ENCODE data around the gene SUMO2.
A peak's percentile ranks its signal among the peaks of the same experiment; 100 is the strongest.

Gene SUMO2

DNA sequence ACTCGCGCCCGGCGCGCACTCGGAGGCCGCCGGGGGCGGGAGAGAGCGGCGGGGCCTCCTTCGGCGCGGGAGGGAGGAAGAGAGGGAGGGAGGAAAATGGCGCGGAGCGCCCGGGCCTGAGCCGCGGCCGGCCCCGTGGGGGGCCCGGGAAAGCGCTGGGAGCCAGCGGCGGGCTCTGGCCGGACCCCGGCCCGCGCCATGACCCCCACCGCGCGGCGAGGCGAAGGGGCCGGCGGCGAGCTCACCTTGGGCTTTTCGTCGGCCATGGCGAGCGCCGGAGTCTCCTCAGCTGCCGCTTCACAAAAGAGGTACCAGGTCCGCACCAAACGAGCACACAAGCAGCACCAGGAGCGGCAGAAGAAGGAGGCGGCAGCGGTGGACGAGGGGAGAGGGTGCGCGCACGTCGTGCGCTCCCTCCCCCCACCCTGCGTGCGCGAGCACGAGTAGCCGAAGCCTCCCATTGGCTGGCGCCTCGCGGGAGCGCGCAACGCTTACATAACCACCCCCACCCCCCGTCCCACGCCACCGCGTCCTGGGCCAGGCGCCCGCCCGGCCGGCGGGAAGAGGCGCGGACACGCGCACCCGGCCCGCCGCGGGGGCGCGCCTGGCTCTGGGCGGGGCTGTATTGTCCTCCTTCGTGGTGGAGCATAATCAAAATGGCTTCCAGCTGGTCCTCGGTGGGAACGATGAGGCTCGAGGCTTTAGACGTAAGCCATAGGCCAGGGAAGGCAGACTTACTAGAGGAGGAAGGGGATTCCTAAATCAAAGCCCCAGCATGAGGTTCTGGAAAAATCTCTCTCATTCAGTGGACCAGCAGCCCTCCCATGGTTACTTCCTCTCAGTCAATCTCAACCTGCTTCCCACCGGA, at the start of gene SUMO2:
Gene SUMO2 (minus strand): TSS at position 391 of the 868 bp plus-strand sequence. CDS start 125 bp downstream, at position 266.
- peak within 1 kb of the TSS; percentile 90 for H3K4me3 ChIP-seq (ENCODE audit: low read depth, low read length)
- H3K27ac ChIP-seq: peak within 1 kb of the TSS; percentile 97
- H3K36me3 ChIP-seq (ENCODE audit: control insufficient read depth, insufficient read depth, low read length): no peaks in the 10 kb centered on the region
- no peaks in the 10 kb centered on the region for H3K4me1 ChIP-seq
- H3K4me2 ChIP-seq (ENCODE audit: low read length): peak within 1 kb of the TSS; percentile 84
- H3K27me3 ChIP-seq (ENCODE audit: control insufficient read depth, insufficient read depth, low read length): no peaks in the 10 kb centered on the region
- TF ChIP-seq, protein P1, sequence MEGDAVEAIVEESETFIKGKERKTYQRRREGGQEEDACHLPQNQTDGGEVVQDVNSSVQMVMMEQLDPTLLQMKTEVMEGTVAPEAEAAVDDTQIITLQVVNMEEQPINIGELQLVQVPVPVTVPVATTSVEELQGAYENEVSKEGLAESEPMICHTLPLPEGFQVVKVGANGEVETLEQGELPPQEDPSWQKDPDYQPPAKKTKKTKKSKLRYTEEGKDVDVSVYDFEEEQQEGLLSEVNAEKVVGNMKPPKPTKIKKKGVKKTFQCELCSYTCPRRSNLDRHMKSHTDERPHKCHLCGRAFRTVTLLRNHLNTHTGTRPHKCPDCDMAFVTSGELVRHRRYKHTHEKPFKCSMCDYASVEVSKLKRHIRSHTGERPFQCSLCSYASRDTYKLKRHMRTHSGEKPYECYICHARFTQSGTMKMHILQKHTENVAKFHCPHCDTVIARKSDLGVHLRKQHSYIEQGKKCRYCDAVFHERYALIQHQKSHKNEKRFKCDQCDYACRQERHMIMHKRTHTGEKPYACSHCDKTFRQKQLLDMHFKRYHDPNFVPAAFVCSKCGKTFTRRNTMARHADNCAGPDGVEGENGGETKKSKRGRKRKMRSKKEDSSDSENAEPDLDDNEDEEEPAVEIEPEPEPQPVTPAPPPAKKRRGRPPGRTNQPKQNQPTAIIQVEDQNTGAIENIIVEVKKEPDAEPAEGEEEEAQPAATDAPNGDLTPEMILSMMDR (IDR thresholded peaks at IDR 0.05): no peak
- no peaks in the 10 kb centered on the region for H3K9me3 ChIP-seq (ENCODE audit: control insufficient read depth, low read length)
- H2AFZ ChIP-seq: peak within 1 kb of the TSS; percentile 98
- H3K9ac ChIP-seq: peak within 1 kb of the TSS; percentile 73
- no peaks in the 10 kb centered on the region for H3K79me2 ChIP-seq

DNA sequence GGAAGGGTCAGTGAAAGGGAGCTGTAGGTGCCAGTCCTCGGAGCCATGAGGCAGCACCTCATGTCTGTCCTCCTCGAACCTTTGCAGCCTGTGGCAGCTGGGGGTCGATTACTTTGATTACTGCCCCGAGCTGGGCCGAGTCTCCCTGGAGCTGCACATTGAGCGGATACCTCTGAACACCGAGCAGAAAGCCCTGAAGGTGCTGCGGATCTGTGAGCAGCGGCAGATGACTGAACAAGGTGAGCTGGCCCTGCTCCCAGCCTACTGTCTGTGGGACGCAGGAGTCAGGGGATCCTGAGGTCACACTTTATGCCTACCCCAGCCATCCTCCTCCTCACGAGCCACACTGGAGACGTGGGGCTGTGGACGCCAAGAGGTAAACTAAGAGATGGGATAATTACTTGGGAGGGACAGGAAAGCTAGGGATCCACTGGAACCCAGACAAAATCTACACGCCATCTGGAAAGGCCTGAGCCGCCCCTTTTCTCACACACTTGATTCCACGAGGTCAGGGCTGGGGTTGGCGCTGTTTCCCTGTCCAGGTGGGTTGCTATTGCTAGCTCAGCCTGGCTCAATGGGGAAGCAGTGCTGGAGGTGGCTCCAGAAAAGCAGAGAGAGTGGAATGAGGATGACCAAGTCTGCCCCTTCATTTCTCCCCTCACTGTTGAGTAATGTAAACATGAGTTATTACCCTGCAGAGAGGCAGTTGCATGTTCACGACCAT, 49.1 kb upstream of the SUMO2 start:
- Histone ChIP-seq H3K9me3 (ENCODE audit: control insufficient read depth, low read length) (no peaks in the 10 kb centered on the region), H3K4me2 (ENCODE audit: low read length) (no peak overlapping the region), H3K4me1 (no peaks in the 10 kb centered on the region), H3K27me3 (ENCODE audit: control insufficient read depth, insufficient read depth, low read length) (no peaks in the 10 kb centered on the region), H3K9ac (no peak overlapping the region), H3K79me2 (no peaks in the 10 kb centered on the region), H3K27ac (no peak overlapping the region), H3K36me3 (ENCODE audit: control insufficient read depth, insufficient read depth, low read length) (no peaks in the 10 kb centered on the region), H3K4me3 (ENCODE audit: low read depth, low read length) (no peak overlapping the region), H2AFZ (no peak overlapping the region)
- TF ChIP-seq, protein P1 (IDR thresholded peaks at IDR 0.05): no peak

DNA sequence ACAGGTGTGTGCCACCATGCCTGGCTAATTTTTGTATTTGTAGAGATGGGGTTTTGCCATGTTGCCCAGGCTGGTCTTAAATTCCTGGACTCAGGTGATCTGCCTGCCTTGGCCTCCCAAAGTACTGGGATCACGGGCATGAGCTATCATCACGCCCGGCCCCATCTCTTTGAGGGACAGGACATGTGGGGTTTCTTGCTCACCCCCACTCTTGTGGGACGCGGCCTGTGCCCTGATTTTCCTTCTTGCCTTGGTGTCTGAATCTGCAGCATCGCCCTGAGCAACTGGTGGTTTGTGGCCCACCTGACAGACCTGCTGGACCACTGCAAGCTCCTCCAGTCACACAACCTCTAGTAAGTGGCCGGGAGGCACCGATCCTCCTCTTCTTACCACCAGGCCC, 48.3 kb upstream of the SUMO2 start:
- no peak overlapping the region for H3K27ac ChIP-seq
- H3K9ac ChIP-seq: no peak overlapping the region
- no peaks in the 10 kb centered on the region for H3K9me3 ChIP-seq (ENCODE audit: control insufficient read depth, low read length)
- no peak overlapping the region for H2AFZ ChIP-seq
- H3K4me3 ChIP-seq (ENCODE audit: low read depth, low read length): no peak overlapping the region
- H3K4me2 ChIP-seq (ENCODE audit: low read length): no peak overlapping the region
- no peaks in the 10 kb centered on the region for H3K4me1 ChIP-seq
- no peaks in the 10 kb centered on the region for H3K27me3 ChIP-seq (ENCODE audit: control insufficient read depth, insufficient read depth, low read length)
- TF ChIP-seq, protein P1 (IDR thresholded peaks at IDR 0.05): no peak
- H3K79me2 ChIP-seq: no peaks in the 10 kb centered on the region
- no peaks in the 10 kb centered on the region for H3K36me3 ChIP-seq (ENCODE audit: control insufficient read depth, insufficient read depth, low read length)

DNA sequence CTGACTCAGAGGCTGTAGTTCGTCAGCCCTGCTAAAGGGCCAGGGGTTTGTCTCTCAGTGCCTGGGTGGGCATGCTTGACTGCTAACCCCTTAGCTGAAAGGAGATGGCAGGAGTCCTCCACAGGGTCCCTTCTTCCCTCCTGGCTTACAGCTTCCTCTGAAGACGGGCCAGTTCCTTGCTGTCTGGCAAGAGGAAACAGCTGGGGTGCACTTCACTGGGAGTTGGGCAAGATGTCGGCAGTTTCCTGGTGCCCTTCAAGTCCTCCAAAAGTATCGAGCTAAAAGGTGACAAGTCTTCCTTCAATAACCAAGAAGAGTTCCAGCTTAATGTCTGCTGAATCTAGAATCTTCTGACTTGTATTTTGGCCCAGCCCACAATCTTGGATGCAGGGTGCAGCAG, 46.1 kb upstream of the SUMO2 start:
- no peaks in the 10 kb centered on the region for H3K9me3 ChIP-seq (ENCODE audit: control insufficient read depth, low read length)
- no peaks in the 10 kb centered on the region for H3K36me3 ChIP-seq (ENCODE audit: control insufficient read depth, insufficient read depth, low read length)
- no peaks in the 10 kb centered on the region for H3K27me3 ChIP-seq (ENCODE audit: control insufficient read depth, insufficient read depth, low read length)
- no peak overlapping the region for H3K4me3 ChIP-seq (ENCODE audit: low read depth, low read length)
- H3K9ac ChIP-seq: no peak overlapping the region
- no peaks in the 10 kb centered on the region for H3K4me1 ChIP-seq
- no peak overlapping the region for H2AFZ ChIP-seq
- H3K4me2 ChIP-seq (ENCODE audit: low read length): no peak overlapping the region
- TF ChIP-seq, protein P1 (IDR thresholded peaks at IDR 0.05): no peak
- no peaks in the 10 kb centered on the region for H3K79me2 ChIP-seq
- H3K27ac ChIP-seq: no peak overlapping the region
